Measurements from ENCODE around the gene OLFM1. TPM values are rescaled to one million over a fixed set of nuclear protein-coding genes. Genes with fewer than 3 reads are reported as not detected.
A peak's percentile ranks its signal among the peaks of the same experiment; 100 is the strongest.
"Not testable (repeated sequence)": the region's sequence is repeated elsewhere in the genome, so short reads cannot be mapped to it uniquely, and the experiment has no call there.

OLFM1 gene
- total RNA-seq, 1 donor from 2014 or later = 17.9 TPM

GRCh38 chr9:135136991-135137832, 49.7 kb downstream of the OLFM1 start:
- peak; percentile 41 for DNase-seq (ENCODE audit: missing footprints)
- no peak for ATAC-seq
- intact Hi-C loops (cut with DNase I) = no loop called here

- ATAC-seq (no peak), DNase-seq (ENCODE audit: missing footprints) (peak; percentile 21)
- intact Hi-C loops (cut with DNase I) = no loop called here
Measured at GRCh38 chr9:135138078-135138855, 50.8 kb downstream of the OLFM1 start.

- no peak for ATAC-seq
- DNase-seq (ENCODE audit: missing footprints) = no peak
- intact Hi-C loops (cut with DNase I) = no loop called here
Measured at GRCh38 chr9:135139366-135139959, 52.0 kb downstream of the OLFM1 start.

- no peak for DNase-seq (ENCODE audit: missing footprints)
- intact Hi-C loops (cut with DNase I) = no loop called here
- ATAC-seq = no peak
Measured at GRCh38 chr9:135141183-135141774, 53.8 kb downstream of the OLFM1 start.

- intact Hi-C loops (cut with DNase I) = no loop called here
- peak; percentile 32 for DNase-seq (ENCODE audit: missing footprints)
- no peak for ATAC-seq
Measured at GRCh38 chr9:135144581-135145170, 57.2 kb downstream of the OLFM1 start.

GRCh38 chr9:135145312-135145711, 57.8 kb downstream of the OLFM1 start:
- intact Hi-C loops (cut with DNase I) = no loop called here
- peak; percentile 16 for DNase-seq (ENCODE audit: missing footprints)
- no peak for ATAC-seq

- no peak for DNase-seq (ENCODE audit: missing footprints)
- intact Hi-C loops (cut with DNase I) = no loop called here
- no peak for ATAC-seq
Measured at GRCh38 chr9:135146241-135146640, 58.8 kb downstream of the OLFM1 start.

- intact Hi-C loops (cut with DNase I) = no loop called here
- DNase-seq (ENCODE audit: missing footprints) (peak; percentile 39), ATAC-seq (no peak)
Measured at GRCh38 chr9:135146766-135147473, 59.5 kb downstream of the OLFM1 start.

- intact Hi-C loops (cut with DNase I) = no loop called here
- peak; percentile 53 for DNase-seq (ENCODE audit: missing footprints)
- ATAC-seq = no peak
Measured at GRCh38 chr9:135147474-135147805, 60.0 kb downstream of the OLFM1 start.

- peak; percentile 37 for DNase-seq (ENCODE audit: missing footprints)
- intact Hi-C loops (cut with DNase I) = no loop called here
Measured at GRCh38 chr9:135147938-135148337, 60.5 kb downstream of the OLFM1 start.

GRCh38 chr9:135148386-135148785, 60.9 kb downstream of the OLFM1 start:
- intact Hi-C loops (cut with DNase I) = no loop called here
- DNase-seq (ENCODE audit: missing footprints) = no peak
- ATAC-seq = no peak

More at GRCh38 chr9:135147938-135148337, 60.5 kb downstream of the OLFM1 start:
- no peak for ATAC-seq

GRCh38 chr9:135149901-135150300, 62.4 kb downstream of the OLFM1 start:
- DNase-seq (ENCODE audit: missing footprints); intact Hi-C loops (cut with DNase I); ATAC-seq: not testable (repeated sequence)

- DNase-seq (ENCODE audit: missing footprints) (peak; percentile 14), ATAC-seq (no peak)
- intact Hi-C loops (cut with DNase I) = no loop called here
Measured at GRCh38 chr9:135150981-135151380, 63.5 kb downstream of the OLFM1 start.

GRCh38 chr9:135151757-135152613, 64.5 kb downstream of the OLFM1 start:
- ATAC-seq (no peak), DNase-seq (ENCODE audit: missing footprints) (peak; percentile 34)
- intact Hi-C loops (cut with DNase I) = no loop called here

- no peak for ATAC-seq
- intact Hi-C loops (cut with DNase I) = no loop called here
Measured at GRCh38 chr9:135152614-135153334, 65.3 kb downstream of the OLFM1 start.

GRCh38 chr9:135154050-135154615, 66.7 kb downstream of the OLFM1 start:
- intact Hi-C loops (cut with DNase I) = no loop called here
- no peak for ATAC-seq
- peak; percentile 61 for DNase-seq (ENCODE audit: missing footprints)

More at GRCh38 chr9:135152614-135153334, 65.3 kb downstream of the OLFM1 start:
- DNase-seq (ENCODE audit: missing footprints) = peak; percentile 45

Data from Right ventricle myocardium inferior (tissue), 1 donor.